CD4-positive, CD25-positive, alpha-beta regulatory T cell (primary cell): ENCODE data around the gene ZBTB45. TPM values are rescaled to one million over a fixed set of nuclear protein-coding genes. Genes with fewer than 3 reads are reported as not detected.

Source experiments
- ATAC-seq, 2 donors: fragments of 150-1000 bp; cut with Tn5 transposase; one replicate each; pipeline ENCODE4 v1.10.0; 2021; ENCODE audit warnings: low read depth in 2 of 2, moderate number of reproducible peaks in 2 of 2, moderate library complexity in 1 of 2
- DNase-seq, 3 donors: peaks; one replicate each; pipeline versions ENCODE4 v3.0.0 to v3.0.0-alpha.2; 2012 to 2022; ENCODE audit warnings: mixed read lengths in 1 of 3
- H3K27ac ChIP-seq: one replicate; pipeline ENCODE4 v1.7.0; 2013; ENCODE audit warnings: mild to moderate bottlenecking, low read length; ENCODE audit not compliant: insufficient read depth, poor library complexity, severe bottlenecking
- H3K27me3 ChIP-seq: one replicate; pipeline ENCODE4 v1.7.0; 2013; ENCODE audit warnings: low read length; ENCODE audit not compliant: control insufficient read depth, insufficient read depth
- H3K36me3 ChIP-seq: one replicate; pipeline ENCODE4 v1.7.0; 2013; ENCODE audit warnings: mild to moderate bottlenecking, low read length, moderate library complexity; ENCODE audit not compliant: control insufficient read depth, insufficient read depth
- H3K4me1 ChIP-seq: 2 replicates; pipeline ENCODE4 v1.7.0; 2013; ENCODE audit warnings: mild to moderate bottlenecking, low read length; ENCODE audit not compliant: insufficient read depth, control insufficient read depth, poor library complexity, severe bottlenecking
- H3K4me3 ChIP-seq: one replicate; pipeline ENCODE4 v1.7.0; 2013; ENCODE audit warnings: low read depth, mild to moderate bottlenecking, low read length, moderate library complexity
- H3K9me3 ChIP-seq, 2 experiments: 1 replicate in 1 of 2; 2 replicates in 1 of 2; pipeline ENCODE4 v1.7.0; 2013; ENCODE audit warnings: low read length in 2 of 2, mild to moderate bottlenecking in 1 of 2, moderate library complexity in 1 of 2; ENCODE audit not compliant: control insufficient read depth in 2 of 2
- H3K27ac Mint-ChIP-seq, 3 donors: one replicate each; pipeline ENCODE4 v1.8.0; 2020 to 2022; ENCODE audit warnings: mild to moderate bottlenecking in 3 of 3, mixed read lengths in 3 of 3, moderate library complexity in 2 of 3
- H3K27me3 Mint-ChIP-seq: one replicate; pipeline ENCODE4 v1.8.0; 2022; ENCODE audit warnings: mild to moderate bottlenecking, mixed read lengths
- H3K36me3 Mint-ChIP-seq: one replicate; pipeline ENCODE4 v1.8.0; 2020; ENCODE audit warnings: mixed read lengths
- H3K4me1 Mint-ChIP-seq, 4 donors: one replicate each; pipeline ENCODE4 v1.8.0; 2020 to 2022; ENCODE audit warnings: mixed read lengths in 4 of 4, mild to moderate bottlenecking in 1 of 4
- H3K4me3 Mint-ChIP-seq, 4 donors: one replicate each; pipeline ENCODE4 v1.8.0; 2020 to 2022; ENCODE audit warnings: mild to moderate bottlenecking in 4 of 4, mixed read lengths in 4 of 4, moderate library complexity in 3 of 4
- H3K9me3 Mint-ChIP-seq, 7 donors: one replicate each; pipeline ENCODE4 v1.8.0; 2020 to 2022; ENCODE audit warnings: mixed read lengths in 7 of 7, mild to moderate bottlenecking in 3 of 7, moderate library complexity in 2 of 7
- polyA plus RNA-seq, 4 donors: library from polyadenylated mRNA; unstranded; fragments of 300-500 nt; fragmentation: Illumina TruSeq; gene quantifications; one replicate each; pipeline ENCODE4 v1.2.3, GENCODE V29; 2021
- total RNA-seq: library from RNA; stranded (reverse); gene quantifications from one replicate; pipeline ENCODE4 v1.2.3, GENCODE V29; 2022

ZBTB45 gene
- total and polyA plus RNA-seq, 5 donors from 2014 or later: 4.2 to 8.0 (median 5.0) TPM

GRCh38 chr19:58477130-58477529, 42.5 kb downstream of the ZBTB45 start:
- DNase-seq (no peak), ATAC-seq (no peak)
- no peaks in the 10 kb centered on the region for H3K9me3 Mint-ChIP-seq
- H3K27me3 ChIP-seq: no peaks in the 10 kb centered on the region
- H3K4me1 Mint-ChIP-seq: peaks cover 4 to 26% (median 7%) of the 10 kb centered on the region in 4 donors
- no peaks in the 10 kb centered on the region for H3K9me3 ChIP-seq
- no peaks in the 10 kb centered on the region for H3K27me3 Mint-ChIP-seq
- peak overlapping the region; percentile 78 to 99 (median 95) for H3K27ac Mint-ChIP-seq
- peak overlapping the region; percentile 48 for H3K4me3 ChIP-seq
- H3K36me3 ChIP-seq: peaks cover 7% of the 10 kb centered on the region
- peak overlapping the region; percentile 95 to 98 (median 96) for H3K4me3 Mint-ChIP-seq
- peaks cover 7% of the 10 kb centered on the region for H3K36me3 Mint-ChIP-seq
- no peak overlapping the region for H3K27ac ChIP-seq
- peaks cover 21% of the 10 kb centered on the region for H3K4me1 ChIP-seq

GRCh38 chr19:58476498-58477015, 43.1 kb downstream of the ZBTB45 start:
- Histone ChIP-seq H3K4me3 (peak overlapping the region; percentile 48), H3K36me3 (peaks cover 10% of the 10 kb centered on the region), H3K27me3 (no peaks in the 10 kb centered on the region), H3K9me3 (no peaks in the 10 kb centered on the region), H3K27ac (peak overlapping the region; percentile 96), H3K4me1 (peaks cover 21% of the 10 kb centered on the region)
- ATAC-seq (no peak), DNase-seq (no peak)
- Mint-ChIP-seq H3K36me3 (peaks cover 6% of the 10 kb centered on the region), H3K9me3 (no peaks in the 10 kb centered on the region), H3K27me3 (no peaks in the 10 kb centered on the region), H3K4me1 (peaks cover 4 to 26% (median 7%) of the 10 kb centered on the region in 4 donors), H3K4me3 (peak overlapping the region; percentile 95 to 98 (median 96)), H3K27ac (peak overlapping the region; percentile 78 to 99 (median 95))

- Histone ChIP-seq H3K9me3 (no peaks in the 10 kb centered on the region), H3K36me3 (peaks cover 10% of the 10 kb centered on the region), H3K4me3 (peak within 1 kb of the TSS; percentile 81), H3K27ac (peak within 1 kb of the TSS; percentile 96), H3K4me1 (peaks cover 21% of the 10 kb centered on the region), H3K27me3 (no peaks in the 10 kb centered on the region)
- Mint-ChIP-seq H3K36me3 (peaks cover 6% of the 10 kb centered on the region), H3K27ac (peak within 1 kb of the TSS; percentile 78 to 99 (median 95)), H3K4me3 (peak within 1 kb of the TSS; percentile 95 to 98 (median 96)), H3K27me3 (no peaks in the 10 kb centered on the region), H3K4me1 (peaks cover 4 to 26% (median 7%) of the 10 kb centered on the region in 4 donors), H3K9me3 (no peaks in the 10 kb centered on the region)
- ATAC-seq (peak; percentile 90 to 91), DNase-seq (peak; percentile 93 to 99 (median 96))
These were observed 43.7 kb downstream of the ZBTB45 start, which contains the start of gene ZNF446 for GRCh38 chr19:58475714-58476497. Gene ZNF446, plus strand, starts transcription at chr19:58476352. Its CDS starts 867 bp downstream, at chr19:58477219.

GRCh38 chr19:58474997-58475713, 44.5 kb downstream of the ZBTB45 start:
- H3K4me1 Mint-ChIP-seq: peaks cover 6 to 26% (median 7%) of the 10 kb centered on the region in 4 donors
- Histone ChIP-seq H3K9me3 (no peaks in the 10 kb centered on the region), H3K27ac (peak overlapping the region; percentile 96), H3K4me1 (peaks cover 21% of the 10 kb centered on the region), H3K36me3 (peaks cover 16% of the 10 kb centered on the region), H3K27me3 (no peaks in the 10 kb centered on the region), H3K4me3 (peak overlapping the region; percentile 72)
- H3K27ac Mint-ChIP-seq: peak overlapping the region in 2 of 3 donors; percentile 95 to 99
- DNase-seq: no peak
- H3K4me3 Mint-ChIP-seq: peak overlapping the region; percentile 95 to 98 (median 96)
- ATAC-seq: no peak
- no peaks in the 10 kb centered on the region for H3K9me3 Mint-ChIP-seq
- no peaks in the 10 kb centered on the region for H3K27me3 Mint-ChIP-seq
- H3K36me3 Mint-ChIP-seq: peaks cover 11% of the 10 kb centered on the region

- no peak overlapping the region for H3K4me3 ChIP-seq
These were observed 45.2 kb downstream of the ZBTB45 start for GRCh38 chr19:58474291-58474996.

GRCh38 chr19:58473775-58474174, 45.8 kb downstream of the ZBTB45 start:
- H3K9me3 ChIP-seq: no peaks in the 10 kb centered on the region
- peaks cover 16% of the 10 kb centered on the region for H3K36me3 ChIP-seq
- H3K27me3 ChIP-seq: no peaks in the 10 kb centered on the region
- H3K27ac Mint-ChIP-seq: no peak overlapping the region
- no peak overlapping the region for H3K27ac ChIP-seq
- H3K27me3 Mint-ChIP-seq: no peaks in the 10 kb centered on the region
- H3K4me3 ChIP-seq: no peak overlapping the region
- peak overlapping the region in 2 of 4 donors; percentile 76 to 98 for H3K4me3 Mint-ChIP-seq
- peaks cover 21% of the 10 kb centered on the region for H3K4me1 ChIP-seq
- no peaks in the 10 kb centered on the region for H3K9me3 Mint-ChIP-seq
- ATAC-seq (no peak), DNase-seq (no peak)
- H3K36me3 Mint-ChIP-seq: peaks cover 5% of the 10 kb centered on the region
- peaks cover 6 to 32% (median 7%) of the 10 kb centered on the region in 4 donors for H3K4me1 Mint-ChIP-seq

More at GRCh38 chr19:58474291-58474996, 45.2 kb downstream of the ZBTB45 start:
- no peaks in the 10 kb centered on the region for H3K27me3 Mint-ChIP-seq
- H3K4me1 Mint-ChIP-seq: peaks cover 6 to 26% (median 7%) of the 10 kb centered on the region in 4 donors
- H3K36me3 Mint-ChIP-seq: peaks cover 11% of the 10 kb centered on the region
- Histone ChIP-seq H3K27me3 (no peaks in the 10 kb centered on the region), H3K9me3 (no peaks in the 10 kb centered on the region), H3K27ac (peak overlapping the region; percentile 96), H3K4me1 (peaks cover 21% of the 10 kb centered on the region), H3K36me3 (peaks cover 16% of the 10 kb centered on the region)
- DNase-seq (no peak), ATAC-seq (no peak)
- H3K4me3 Mint-ChIP-seq: peak overlapping the region; percentile 39 to 98 (median 96)
- no peaks in the 10 kb centered on the region for H3K9me3 Mint-ChIP-seq
- H3K27ac Mint-ChIP-seq: peak overlapping the region in 2 of 3 donors; percentile 42 to 95

- Mint-ChIP-seq H3K9me3 (no peaks in the 10 kb centered on the region), H3K4me1 (peaks cover 6 to 43% (median 11%) of the 10 kb centered on the region in 4 donors), H3K27ac (no peak overlapping the region), H3K27me3 (peaks cover 5% of the 10 kb centered on the region), H3K4me3 (peak overlapping the region in 2 of 4 donors; percentile 15 to 69), H3K36me3 (peaks cover 5% of the 10 kb centered on the region)
- no peak for ATAC-seq
- DNase-seq: no peak
- peaks cover 27% of the 10 kb centered on the region for H3K4me1 ChIP-seq
- H3K9me3 ChIP-seq: no peaks in the 10 kb centered on the region
- H3K27me3 ChIP-seq: no peaks in the 10 kb centered on the region
- no peak overlapping the region for H3K4me3 ChIP-seq
- H3K27ac ChIP-seq: no peak overlapping the region
- H3K36me3 ChIP-seq: peaks cover 16% of the 10 kb centered on the region
These were observed 47.9 kb downstream of the ZBTB45 start for GRCh38 chr19:58471736-58472135.
